ACC112 (cell line): ENCODE results near the gene TESPA1.

ENCODE experiments used
- H2AFZ ChIP-seq: fragments of 200-600 bp; sonication (generic); one replicate; pipeline ENCODE4 v1.6.0; 2017; ENCODE audit warnings: antibody characterized with exemption, low read length; ENCODE audit not compliant: unreplicated experiment
- H3K27ac ChIP-seq: fragments of 200-600 bp; sonication (generic); 2 replicates; pipeline ENCODE4 v1.5.1; 2014; ENCODE audit warnings: low read depth, mild to moderate bottlenecking, antibody characterized with exemption, low read length, moderate library complexity
- H3K27me3 ChIP-seq: fragments of 200-600 bp; sonication (generic); 2 replicates; pipeline ENCODE4 v1.6.1; 2014; ENCODE audit warnings: mild to moderate bottlenecking, antibody characterized with exemption, low read length, moderate library complexity, mixed read lengths; ENCODE audit not compliant: insufficient read depth
- H3K36me3 ChIP-seq: fragments of 200-600 bp; sonication (generic); 2 replicates; pipeline ENCODE4 v1.6.1; 2016; ENCODE audit warnings: mild to moderate bottlenecking, antibody characterized with exemption, low read length, moderate library complexity, mixed read lengths; ENCODE audit not compliant: insufficient read depth
- H3K4me1 ChIP-seq: fragments of 200-600 bp; sonication (generic); one replicate; pipeline ENCODE4 v1.6.1; 2016; ENCODE audit warnings: low read length, mixed read lengths; ENCODE audit not compliant: insufficient read depth, unreplicated experiment, control insufficient read depth
- H3K4me3 ChIP-seq: fragments of 200-600 bp; sonication (generic); 2 replicates; pipeline ENCODE4 v1.5.1; 2014; ENCODE audit warnings: mild to moderate bottlenecking, low read depth, low read length
- H3K79me2 ChIP-seq: fragments of 200-600 bp; sonication (generic); one replicate; pipeline ENCODE4 v1.6.0; 2016; ENCODE audit warnings: low read length; ENCODE audit not compliant: control insufficient read depth, unreplicated experiment, insufficient read depth

The TESPA1 gene

GRCh38 chr12:54932038-54932437 is 52.5 kb downstream of the TESPA1 start:
- Histone ChIP-seq H3K27me3 (peaks cover 4% of the 10 kb centered on the region; the same call in 1 of the 2 replicates), H3K4me1 (peaks cover 33% of the 10 kb centered on the region), H3K36me3 (no peaks in the 10 kb centered on the region), H3K79me2 (no peaks in the 10 kb centered on the region), H3K27ac (no peak overlapping the region), H2AFZ (no peak overlapping the region), H3K4me3 (no peak overlapping the region)

- Histone ChIP-seq H2AFZ (no peak overlapping the region), H3K27ac (no peak overlapping the region), H3K27me3 (peaks cover 4% of the 10 kb centered on the region; the same call in 1 of the 2 replicates), H3K4me1 (peaks cover 22% of the 10 kb centered on the region), H3K79me2 (no peaks in the 10 kb centered on the region), H3K4me3 (no peak overlapping the region), H3K36me3 (no peaks in the 10 kb centered on the region)
These were observed 54.6 kb downstream of the TESPA1 start for GRCh38 chr12:54929998-54930397.

- Histone ChIP-seq H3K27ac (no peak overlapping the region), H3K27me3 (peaks cover 12% of the 10 kb centered on the region; the same call in 1 of the 2 replicates), H2AFZ (no peak overlapping the region), H3K79me2 (no peaks in the 10 kb centered on the region), H3K4me3 (no peak overlapping the region), H3K4me1 (no peaks in the 10 kb centered on the region), H3K36me3 (no peaks in the 10 kb centered on the region)
These were observed 58.3 kb downstream of the TESPA1 start for GRCh38 chr12:54926246-54926645.

- no peak overlapping the region for H2AFZ ChIP-seq
- H3K4me1 ChIP-seq = no peaks in the 10 kb centered on the region
- H3K36me3 ChIP-seq = no peaks in the 10 kb centered on the region
- no peak overlapping the region for H3K4me3 ChIP-seq
- H3K27me3 ChIP-seq = peaks cover 12% of the 10 kb centered on the region; the same call in 1 of the 2 replicates
- no peaks in the 10 kb centered on the region for H3K79me2 ChIP-seq
- H3K27ac ChIP-seq = no peak overlapping the region
These were observed 59.4 kb downstream of the TESPA1 start for GRCh38 chr12:54924972-54925707.

GRCh38 chr12:54917001-54917488 is 67.5 kb downstream of the TESPA1 start:
- Histone ChIP-seq H2AFZ (no peak overlapping the region), H3K4me3 (no peak overlapping the region), H3K4me1 (no peaks in the 10 kb centered on the region), H3K27ac (no peak overlapping the region), H3K36me3 (no peaks in the 10 kb centered on the region), H3K79me2 (no peaks in the 10 kb centered on the region), H3K27me3 (peaks cover 18% of the 10 kb centered on the region)
